ENCODE results near the gene DDX47. TPM values are rescaled to one million over a fixed set of nuclear protein-coding genes. Genes with fewer than 3 reads are reported as not detected.
A peak's percentile ranks its signal among the peaks of the same experiment; 100 is the strongest.
"Not testable (repeated sequence)": the region's sequence is repeated elsewhere in the genome, so short reads cannot be mapped to it uniquely, and the experiment has no call there.

Gene DDX47
- total RNA-seq, 1 experiment from 2014 or later: 102 TPM

DNA sequence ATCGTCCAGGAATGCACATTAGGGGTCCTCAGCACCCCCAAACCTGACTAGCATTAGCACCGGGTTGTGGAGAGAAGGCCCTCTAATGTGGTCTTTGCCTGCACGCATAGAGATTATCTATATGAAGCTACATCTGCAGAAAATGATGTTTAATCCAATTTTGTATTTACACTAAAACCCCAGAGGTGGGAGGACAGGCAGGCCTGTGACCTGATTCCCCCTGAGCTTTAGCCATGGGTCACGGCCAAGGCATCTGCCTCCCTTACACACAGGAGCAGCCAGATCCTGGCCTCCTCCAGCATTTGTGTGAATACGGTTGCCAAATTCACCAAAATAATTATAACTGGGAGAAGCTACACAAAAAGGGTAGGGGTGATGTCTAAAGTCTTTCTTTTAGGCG lies 20.7 kb upstream of the DDX47 start:
- in situ Hi-C loops (cut with HindIII; ENCODE audit: low pct_unique_long_range_greater_than_20kb, low sequenced_read_pairs): no loop called here
- no peak for DNase-seq (ENCODE audit: low read depth, low spot score)

DNA sequence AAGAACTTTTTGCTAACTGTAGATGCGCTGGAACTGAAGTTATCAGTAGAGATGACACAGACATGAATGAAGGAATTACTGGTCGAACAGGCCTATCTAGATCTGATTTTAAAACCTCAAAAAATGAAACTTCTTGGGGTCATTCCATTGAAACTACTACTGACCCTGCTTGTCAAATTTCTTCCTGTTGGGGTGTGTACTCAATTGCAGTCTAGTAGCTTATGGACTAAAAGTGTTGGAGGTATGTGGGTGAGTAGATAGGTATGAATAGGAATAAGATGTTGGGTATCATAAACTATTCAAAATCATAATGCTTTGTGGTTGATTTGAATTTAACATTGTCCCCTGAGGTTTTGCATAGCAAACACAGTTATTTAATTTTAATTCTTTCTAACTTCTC lies 18.5 kb upstream of the DDX47 start:
- in situ Hi-C loops (cut with HindIII; ENCODE audit: low pct_unique_long_range_greater_than_20kb, low sequenced_read_pairs): no loop called here
- no peak for DNase-seq (ENCODE audit: low read depth, low spot score)

DNA sequence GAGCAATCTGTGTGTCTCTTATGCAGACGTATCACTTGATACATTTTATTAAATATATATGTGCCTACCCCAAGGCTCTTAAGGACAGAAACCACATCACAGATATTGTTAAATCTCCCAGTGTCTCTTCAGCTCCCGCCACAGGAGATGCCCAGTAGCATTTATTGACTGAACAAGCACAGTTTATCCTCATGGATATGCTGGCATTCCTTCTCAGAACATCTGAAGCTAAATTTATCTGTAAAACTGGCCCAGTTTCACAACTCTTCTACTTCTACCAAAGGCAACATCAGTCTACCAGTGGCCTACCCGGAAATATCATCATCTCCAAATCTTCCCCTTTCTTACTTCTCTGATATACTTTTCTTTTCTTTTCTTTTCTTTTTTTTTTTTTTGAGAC lies 17.0 kb upstream of the DDX47 start:
- DNase-seq (ENCODE audit: low read depth, low spot score): no peak
- in situ Hi-C loops (cut with HindIII; ENCODE audit: low pct_unique_long_range_greater_than_20kb, low sequenced_read_pairs): no loop called here

GRCh38 chr12:12796928-12797793 lies 16.0 kb upstream of the DDX47 start:
- no peak for DNase-seq (ENCODE audit: low read depth, low spot score)
- in situ Hi-C loops (cut with HindIII; ENCODE audit: low pct_unique_long_range_greater_than_20kb, low sequenced_read_pairs): no loop called here

GRCh38 chr12:12797794-12798152 lies 15.4 kb upstream of the DDX47 start:
- in situ Hi-C loops (cut with HindIII; ENCODE audit: low pct_unique_long_range_greater_than_20kb, low sequenced_read_pairs): no loop called here
- DNase-seq (ENCODE audit: low read depth, low spot score): no peak

DNA sequence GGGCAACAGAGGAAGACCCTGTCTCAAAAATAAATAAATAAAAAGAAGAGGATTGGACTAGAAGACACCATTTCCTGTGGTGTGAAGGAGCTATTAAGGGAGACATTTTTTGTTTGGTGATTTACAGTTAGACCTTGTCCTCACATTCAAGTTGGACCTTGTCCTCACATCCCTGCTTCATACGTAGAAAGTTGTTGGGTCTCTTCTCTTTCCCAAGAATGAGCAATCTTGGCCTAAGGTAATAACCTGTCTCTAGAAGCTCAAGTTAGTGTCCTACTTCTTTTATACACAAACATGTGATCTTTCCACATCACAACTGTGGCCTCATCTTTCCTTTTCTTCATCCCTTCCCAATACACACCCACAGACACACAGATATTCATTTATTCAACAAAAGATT lies 14.7 kb upstream of the DDX47 start:
- in situ Hi-C loops (cut with HindIII; ENCODE audit: low pct_unique_long_range_greater_than_20kb, low sequenced_read_pairs): no loop called here
- no peak for DNase-seq (ENCODE audit: low read depth, low spot score)

DNA sequence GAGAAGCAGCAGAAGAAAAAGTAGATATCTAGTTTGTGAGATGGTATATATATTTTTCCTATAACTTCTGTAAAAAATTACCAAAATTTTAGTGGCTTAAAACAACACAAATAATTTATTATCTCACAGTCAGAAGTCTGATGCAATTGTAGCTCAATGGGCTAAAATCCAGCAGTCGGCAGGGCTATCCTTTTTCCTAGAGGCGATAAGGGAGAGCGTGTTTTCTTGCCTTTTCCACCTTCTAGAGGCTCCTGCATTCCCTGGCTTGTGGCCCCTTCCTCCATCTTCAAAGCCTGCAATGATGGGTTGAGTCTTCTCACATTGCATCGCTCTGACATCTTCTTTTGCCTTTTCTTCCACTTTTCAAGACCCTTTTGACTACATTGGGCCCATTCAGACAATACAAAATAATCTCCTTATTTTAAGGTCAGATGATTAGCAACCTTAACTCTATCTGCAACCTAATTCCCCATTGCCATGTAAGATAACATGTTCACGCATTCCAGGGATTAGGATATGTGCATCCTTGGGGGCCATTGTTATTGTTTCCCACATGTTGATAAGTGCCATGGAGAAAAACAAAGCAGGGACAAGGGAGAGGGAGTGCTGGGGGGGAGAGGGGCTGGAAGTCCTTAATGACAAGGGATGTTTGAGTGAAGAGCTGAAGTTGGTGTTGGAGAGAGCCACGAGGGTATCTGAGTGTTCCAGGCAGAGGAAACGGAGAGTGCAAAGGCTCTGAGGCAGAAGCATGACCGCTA lies 13.8 kb upstream of the DDX47 start:
- DNase-seq (ENCODE audit: low read depth, low spot score): no peak
- in situ Hi-C loops (cut with HindIII; ENCODE audit: low pct_unique_long_range_greater_than_20kb, low sequenced_read_pairs): no loop called here

DNA sequence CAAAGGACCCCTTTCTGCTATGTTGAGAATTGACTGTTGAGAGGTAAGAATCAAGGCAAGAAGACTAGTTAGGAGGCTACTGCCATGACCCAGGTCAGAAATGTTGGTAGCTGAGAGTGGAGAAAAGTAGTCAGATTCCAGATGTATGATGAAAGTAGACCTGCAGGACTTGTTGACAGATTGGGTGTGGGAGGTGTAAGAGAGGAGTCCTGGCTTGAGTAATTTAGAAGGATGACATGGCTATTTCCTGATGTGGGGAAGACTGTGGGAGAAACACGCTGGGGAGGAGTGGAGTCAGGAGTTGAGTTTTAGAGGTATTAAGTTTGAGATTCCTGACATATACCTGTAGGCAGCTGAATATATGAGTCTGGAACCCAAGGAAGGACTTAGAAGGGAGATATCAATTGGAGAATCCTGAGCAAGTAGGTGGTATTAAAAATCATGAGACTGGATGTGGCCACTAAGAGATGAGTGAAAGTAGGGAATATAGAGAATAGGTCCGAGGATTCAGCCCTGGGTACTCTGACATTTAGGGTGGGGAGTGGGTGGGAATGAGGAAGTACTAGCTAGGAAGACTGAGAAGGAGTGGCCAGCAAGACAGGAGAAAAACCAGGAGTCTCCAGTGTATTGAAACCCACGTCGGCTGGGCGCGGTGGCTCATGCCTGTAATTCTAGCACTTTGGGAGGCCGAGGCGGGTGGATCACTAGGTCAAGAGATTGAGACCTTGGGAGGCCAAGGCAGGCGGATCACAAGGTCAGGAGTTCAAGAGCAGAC lies 12.6 kb upstream of the DDX47 start:
- in situ Hi-C loops (cut with HindIII; ENCODE audit: low pct_unique_long_range_greater_than_20kb, low sequenced_read_pairs): no loop called here
- DNase-seq (ENCODE audit: low read depth, low spot score): no peak

DNA sequence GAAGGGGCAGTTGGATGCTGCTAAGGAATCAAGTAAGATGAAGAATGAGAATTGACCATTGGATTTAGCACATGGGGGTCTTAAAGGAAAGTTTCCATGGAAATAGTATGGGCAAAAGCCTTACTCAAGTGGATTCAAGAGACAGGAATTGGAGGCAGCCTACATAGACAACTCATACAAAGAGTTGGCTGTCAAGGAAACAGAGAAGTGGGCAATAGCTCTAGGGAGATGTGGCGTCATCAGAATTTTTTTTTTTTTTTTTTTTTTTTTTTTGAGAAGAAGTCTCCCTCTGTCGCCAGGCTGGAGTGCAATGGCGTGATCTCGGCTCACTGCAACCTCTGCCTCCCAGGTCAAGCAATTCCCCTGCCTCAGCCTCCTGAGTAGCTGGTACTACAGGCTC lies 11.5 kb upstream of the DDX47 start:
- in situ Hi-C loops (cut with HindIII; ENCODE audit: low pct_unique_long_range_greater_than_20kb, low sequenced_read_pairs): not testable (repeated sequence)
- peak; percentile 37 for DNase-seq (ENCODE audit: low read depth, low spot score)

GRCh38 chr12:12803186-12803585 lies 10.0 kb upstream of the DDX47 start:
- DNase-seq (ENCODE audit: low read depth, low spot score): peak; percentile 50
- in situ Hi-C loops (cut with HindIII; ENCODE audit: low pct_unique_long_range_greater_than_20kb, low sequenced_read_pairs): no loop called here

GRCh38 chr12:12804011-12804410 lies 9.1 kb upstream of the DDX47 start:
- no peak for DNase-seq (ENCODE audit: low read depth, low spot score)
- in situ Hi-C loops (cut with HindIII; ENCODE audit: low pct_unique_long_range_greater_than_20kb, low sequenced_read_pairs): no loop called here

DNA sequence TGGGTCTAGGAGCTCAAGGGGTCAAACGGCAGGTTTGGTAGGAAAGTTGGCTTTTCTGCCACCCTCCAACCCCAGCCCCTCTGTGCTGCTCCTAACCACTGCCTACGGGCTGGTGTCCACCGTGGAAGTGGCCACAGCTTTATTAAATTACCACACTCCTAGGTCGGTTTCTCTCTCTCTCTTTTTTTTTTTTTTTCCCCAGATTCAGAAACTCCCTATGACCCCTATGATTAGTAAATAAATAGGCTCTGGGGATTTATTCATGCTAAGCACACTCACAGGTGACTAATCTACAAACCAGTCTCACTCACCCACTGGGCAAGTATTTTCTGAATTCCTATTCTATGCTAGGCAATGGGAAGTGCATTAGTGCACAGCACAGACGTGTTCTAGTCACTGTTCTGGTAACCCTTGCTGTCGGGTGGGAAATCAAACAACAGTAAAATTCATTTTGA lies 8.7 kb upstream of the DDX47 start:
- DNase-seq (ENCODE audit: low read depth, low spot score): no peak
- in situ Hi-C loops (cut with HindIII; ENCODE audit: low pct_unique_long_range_greater_than_20kb, low sequenced_read_pairs): no loop called here

- no peak for DNase-seq (ENCODE audit: low read depth, low spot score)
- in situ Hi-C loops (cut with HindIII; ENCODE audit: low pct_unique_long_range_greater_than_20kb, low sequenced_read_pairs): no loop called here
These were observed 6.2 kb upstream of the DDX47 start for GRCh38 chr12:12806784-12807516.

DNA sequence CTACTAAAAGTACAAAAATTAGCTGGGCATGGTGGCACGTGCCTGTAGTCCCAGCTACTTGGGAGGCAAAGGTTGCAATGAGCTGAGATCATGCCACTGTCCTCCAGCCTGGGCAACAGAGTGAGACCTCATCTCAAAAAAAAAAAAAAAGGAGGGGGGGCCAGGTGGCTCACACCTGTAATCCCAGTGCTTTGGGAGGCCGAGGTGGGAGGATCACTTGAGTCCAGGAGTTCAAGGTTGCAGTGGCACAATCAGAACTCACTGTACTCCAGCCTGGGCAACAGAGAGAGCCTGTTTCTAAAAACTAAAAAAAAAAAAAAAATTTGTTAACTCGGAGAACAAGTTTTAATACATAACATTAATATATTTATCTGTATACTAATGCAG lies 5.6 kb upstream of the DDX47 start:
- DNase-seq (ENCODE audit: low read depth, low spot score); in situ Hi-C loops (cut with HindIII; ENCODE audit: low pct_unique_long_range_greater_than_20kb, low sequenced_read_pairs): not testable (repeated sequence)

GRCh38 chr12:12807970-12808702 lies 5.0 kb upstream of the DDX47 start:
- DNase-seq (ENCODE audit: low read depth, low spot score): no peak
- in situ Hi-C loops (cut with HindIII; ENCODE audit: low pct_unique_long_range_greater_than_20kb, low sequenced_read_pairs): no loop called here

DNA sequence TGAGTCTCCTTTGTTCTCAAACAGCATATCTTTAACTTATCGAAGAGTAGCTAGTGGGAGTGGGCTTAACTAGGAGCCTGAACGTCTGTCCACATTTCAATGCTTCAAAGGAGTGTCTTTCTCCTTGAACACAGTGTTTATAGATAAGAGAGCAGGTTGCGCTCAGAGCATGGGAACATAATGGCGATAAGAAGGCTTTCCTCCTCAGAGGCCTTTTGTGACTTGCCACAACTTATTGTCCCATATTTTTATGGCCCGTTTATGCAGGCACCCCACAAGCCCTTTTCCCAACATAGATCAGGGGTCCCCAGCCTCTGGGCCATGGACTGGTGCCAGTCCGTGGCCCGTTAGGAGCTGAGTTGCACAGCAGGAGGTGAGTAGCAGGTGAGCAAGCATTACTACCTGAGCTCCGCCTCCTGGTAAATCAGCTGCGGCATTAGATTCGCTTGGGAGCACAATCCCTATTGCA lies 2.6 kb upstream of the DDX47 start:
- in situ Hi-C loops (cut with HindIII; ENCODE audit: low pct_unique_long_range_greater_than_20kb, low sequenced_read_pairs): no loop called here
- DNase-seq (ENCODE audit: low read depth, low spot score): no peak

DNA sequence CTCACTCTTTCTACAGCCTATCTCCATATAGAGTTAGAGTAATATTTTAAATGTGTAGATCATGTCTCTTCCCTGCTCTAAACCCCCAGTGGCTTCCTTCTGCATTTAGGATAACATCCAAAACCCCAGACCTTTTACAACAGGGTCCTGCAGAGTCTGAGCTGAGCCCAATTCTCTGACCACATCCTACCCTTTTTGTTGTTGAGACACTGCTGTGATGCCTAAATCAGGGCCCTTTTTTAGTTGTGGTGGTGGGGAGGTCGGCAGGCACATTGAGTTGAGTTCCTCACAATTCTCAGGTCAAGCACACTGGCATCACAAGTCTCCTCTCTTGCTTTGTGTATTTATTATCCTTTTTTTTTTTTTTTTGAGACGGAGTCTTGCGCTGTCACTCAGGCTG lies 1.8 kb upstream of the DDX47 start:
- in situ Hi-C loops (cut with HindIII; ENCODE audit: low pct_unique_long_range_greater_than_20kb, low sequenced_read_pairs): no loop called here
- no peak for DNase-seq (ENCODE audit: low read depth, low spot score)
